Right renal pelvis (tissue), 4 donors: ENCODE measurements around the gene CAMK4. TPM values are rescaled to one million over a fixed set of nuclear protein-coding genes. Genes with fewer than 3 reads are reported as not detected.
A peak's percentile ranks its signal among the peaks of the same experiment; 100 is the strongest.
"Not testable (repeated sequence)": the region's sequence is repeated elsewhere in the genome, so short reads cannot be mapped to it uniquely, and the experiment has no call there.

Experiments used
- DNase-seq, 4 donors: peaks; one replicate each; pipeline ENCODE4 v3.0.0-alpha.2; 2013; ENCODE audit warnings: low read depth in 4 of 4, low spot score in 3 of 4, missing footprints in 1 of 4
- polyA plus RNA-seq, 4 donors: library from polyadenylated mRNA; unstranded; fragments of 120-200 nt; gene quantifications; one replicate each; pipeline ENCODE4 v1.2.1, GENCODE V29; 2013; ENCODE audit not compliant: insufficient read length in 4 of 4

The CAMK4 gene
- polyA plus RNA-seq, 4 donors: 5.3 to 6.8 (median 5.6) TPM

DNA sequence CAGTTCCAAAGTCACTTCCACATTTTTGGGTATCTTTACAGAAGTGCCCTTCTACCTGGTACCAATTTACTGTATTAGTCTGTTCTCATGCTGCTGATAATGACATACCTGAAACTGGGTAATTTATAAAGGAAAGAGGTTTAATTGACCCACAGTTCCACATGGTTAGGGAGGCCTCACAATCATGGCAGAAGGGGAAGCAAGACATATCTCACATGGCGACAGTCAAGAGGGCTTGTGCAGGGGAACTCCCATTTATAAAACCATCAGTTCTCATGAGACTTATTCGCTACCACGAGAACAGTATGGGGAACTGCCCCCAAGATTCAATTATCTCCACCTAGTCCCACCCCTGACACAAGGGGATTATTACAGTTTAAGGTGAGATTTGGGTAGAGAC, 185.9 kb downstream of the CAMK4 start:
- not testable (repeated sequence) for DNase-seq

DNA sequence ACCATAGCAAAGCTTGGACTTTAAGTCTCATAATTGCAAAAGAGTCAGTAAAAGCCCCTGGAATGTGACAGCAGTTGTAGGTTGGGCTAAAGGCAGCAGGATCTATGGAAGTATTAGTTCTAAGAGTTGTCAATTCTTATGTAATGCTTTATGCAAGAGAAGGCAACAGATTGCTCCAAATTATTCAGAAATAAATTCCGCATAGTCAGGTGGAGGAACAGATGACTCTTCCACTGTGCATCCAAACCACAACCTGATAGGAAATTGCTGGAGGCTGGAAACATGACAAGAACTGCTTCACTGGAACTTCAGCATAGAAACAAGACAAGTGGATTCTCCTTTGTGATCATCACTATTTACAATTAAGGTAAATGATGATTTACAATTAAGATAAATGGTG, 187.1 kb downstream of the CAMK4 start:
- DNase-seq: no peak

DNA sequence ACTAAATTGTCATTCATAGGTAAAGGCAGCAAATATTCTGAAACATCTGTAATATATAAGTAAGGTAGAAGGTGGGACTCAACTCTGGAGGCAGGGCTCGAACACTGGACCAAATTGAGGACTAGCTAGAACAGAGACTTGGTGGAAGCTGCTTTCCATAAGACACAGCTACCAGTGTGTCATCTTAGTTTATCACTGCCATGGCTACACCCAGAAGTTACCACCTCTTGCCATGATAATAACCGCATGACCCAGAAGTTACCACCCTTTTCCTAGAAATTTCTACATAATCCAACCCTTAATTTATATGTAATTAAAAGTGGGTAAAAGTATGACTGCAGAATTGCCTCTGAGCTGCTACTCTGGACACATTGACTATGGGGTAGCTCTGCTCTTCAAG, 188.4 kb downstream of the CAMK4 start:
- DNase-seq: no peak

DNA sequence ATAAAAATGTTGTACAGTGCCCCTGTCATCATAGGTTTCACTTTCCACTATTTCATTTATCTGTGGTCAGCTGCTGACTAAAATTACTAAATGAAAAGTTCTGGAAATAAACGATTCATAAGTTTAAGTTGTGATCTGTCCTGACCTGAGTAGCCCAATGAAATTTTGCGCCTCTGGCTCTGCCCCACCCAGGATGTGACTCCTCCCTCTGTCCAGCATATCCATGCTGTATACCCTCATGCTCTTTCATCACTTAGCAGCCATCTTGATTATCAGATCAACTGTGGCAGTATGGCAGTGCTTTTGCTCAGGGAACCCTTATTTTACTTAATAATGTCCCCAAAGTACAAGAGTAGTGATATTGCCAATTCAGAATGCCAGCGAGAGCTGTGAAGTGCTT, 190.9 kb downstream of the CAMK4 start:
- DNase-seq: no peak

DNA sequence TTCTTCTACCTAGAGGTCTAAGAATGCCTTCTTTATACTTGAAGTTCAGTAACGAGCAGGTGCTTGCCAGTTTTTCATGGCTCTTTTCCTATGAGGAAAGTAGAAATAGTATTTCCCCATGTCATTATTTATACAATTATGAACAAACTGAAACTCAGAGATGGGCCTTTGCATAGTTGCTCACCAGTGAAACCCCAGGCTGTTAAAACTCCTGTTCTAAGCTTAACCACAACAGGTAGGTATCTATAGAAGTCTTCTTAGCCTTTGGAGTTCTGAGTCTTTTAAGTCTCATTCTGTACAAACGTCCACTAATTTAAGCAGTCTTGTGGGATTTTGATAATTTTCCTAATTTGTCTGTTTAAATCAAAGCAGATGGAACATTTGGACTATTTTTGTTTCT, 198.1 kb downstream of the CAMK4 start:
- DNase-seq: no peak

DNA sequence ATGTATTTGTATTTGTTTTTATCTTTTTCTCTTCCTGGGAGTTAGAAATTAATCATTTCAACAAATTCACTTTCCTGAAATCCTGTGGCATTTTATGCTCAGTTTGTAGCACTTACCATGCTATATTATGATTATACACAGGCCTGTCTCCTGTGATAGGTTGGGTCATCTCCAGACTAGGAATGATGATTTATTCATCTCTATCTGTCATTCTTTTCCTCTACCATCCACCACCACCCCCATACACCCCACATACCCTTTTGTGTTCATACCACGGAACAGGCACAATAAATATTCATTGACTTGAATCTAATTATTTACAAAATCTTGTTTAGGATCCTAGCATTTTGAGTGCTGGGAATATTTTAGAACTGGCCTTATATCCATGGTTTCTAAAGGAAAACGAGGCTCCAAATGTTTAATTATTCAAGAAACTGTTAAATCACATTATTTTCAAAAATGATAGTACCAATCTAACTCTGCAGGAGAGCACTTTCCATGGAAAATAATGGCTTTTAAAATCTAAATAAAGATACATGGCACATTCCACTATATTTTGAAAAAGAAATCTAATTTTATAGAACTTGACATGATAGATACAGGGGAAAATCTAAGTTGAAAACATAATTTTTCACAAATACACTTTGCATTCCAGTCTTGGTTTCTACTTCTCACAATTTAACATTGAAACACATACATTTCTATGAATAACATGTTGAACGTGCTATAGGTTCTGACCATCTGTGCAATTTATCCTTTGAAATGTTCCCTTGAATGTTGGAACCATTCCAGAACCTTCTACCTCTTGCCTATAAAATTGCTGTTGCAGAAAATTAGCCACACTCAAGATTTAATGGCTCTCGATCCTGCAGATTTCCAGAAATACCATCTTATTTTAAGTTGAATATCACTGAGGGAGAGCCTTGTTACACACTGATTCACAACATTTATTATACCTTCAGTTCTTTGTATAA, 198.8 kb downstream of the CAMK4 start:
- DNase-seq: no peak

DNA sequence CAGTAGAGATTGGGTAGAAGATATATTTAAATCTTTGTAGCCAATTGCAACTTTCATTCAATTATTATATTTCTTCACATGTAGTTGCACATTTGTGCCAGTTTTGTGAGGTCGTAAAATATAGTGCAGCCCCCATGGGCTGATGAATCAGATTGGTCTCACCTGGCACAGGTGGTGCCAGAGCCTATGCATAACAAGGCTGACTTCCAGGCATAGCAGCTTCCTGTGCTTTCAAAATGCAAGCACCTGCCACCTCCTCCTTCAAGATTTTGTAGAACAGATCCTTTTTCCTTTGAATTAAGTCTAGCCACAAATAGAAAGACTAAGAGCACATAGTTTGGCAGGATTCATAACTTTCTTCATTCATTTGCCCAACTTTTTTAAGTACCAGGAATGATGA, 201.0 kb downstream of the CAMK4 start:
- no peak for DNase-seq

DNA sequence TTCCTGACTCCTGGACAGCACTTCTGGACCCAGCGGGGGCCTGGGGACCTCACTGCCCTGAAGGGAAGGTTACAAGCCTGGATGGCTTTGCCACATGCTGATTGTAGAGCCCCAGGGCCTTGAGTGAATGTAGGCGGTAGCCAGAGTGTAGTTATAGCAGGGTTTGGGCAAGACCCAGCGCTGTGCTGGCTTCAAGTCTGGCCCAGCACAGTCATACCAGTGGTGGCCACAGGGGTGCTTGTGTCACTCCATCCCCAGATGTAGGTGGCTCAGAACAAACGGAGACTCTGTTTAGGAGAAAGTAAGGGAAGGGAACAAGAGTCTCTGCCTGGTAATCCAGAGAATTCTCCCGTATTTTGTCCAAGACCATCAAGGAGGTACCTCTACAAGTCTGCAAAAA, 203.6 kb downstream of the CAMK4 start:
- no peak for DNase-seq

DNA sequence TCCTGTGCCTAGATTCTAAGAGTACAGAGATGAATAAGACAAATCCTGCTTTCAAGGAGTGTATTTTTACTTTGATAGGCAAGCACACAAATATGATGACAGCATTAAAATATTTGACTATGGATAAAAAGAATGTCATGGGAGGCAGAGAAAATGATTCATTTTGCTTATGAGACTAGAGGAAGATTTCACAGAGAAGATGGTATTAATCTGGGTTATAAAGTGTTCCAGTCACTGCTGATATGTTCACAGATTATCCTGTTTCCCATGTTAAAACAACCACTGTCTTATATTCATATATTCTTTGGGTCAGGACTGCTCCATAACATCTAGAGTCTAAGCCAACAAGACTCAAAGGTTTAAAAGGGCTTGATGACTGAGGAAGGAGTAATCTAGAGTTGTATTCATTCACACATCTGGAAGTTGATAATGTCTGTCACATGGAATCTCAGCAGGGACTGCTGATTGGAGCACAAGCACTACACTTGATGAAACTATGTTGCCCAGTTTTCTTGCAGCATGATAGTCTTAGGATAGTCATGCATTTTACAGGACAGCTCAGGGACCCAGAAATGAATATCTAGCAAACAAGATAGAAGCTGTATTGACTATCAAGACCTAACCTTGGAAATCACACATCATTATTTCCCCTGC, 208.8 kb downstream of the CAMK4 start:
- no peak for DNase-seq

DNA sequence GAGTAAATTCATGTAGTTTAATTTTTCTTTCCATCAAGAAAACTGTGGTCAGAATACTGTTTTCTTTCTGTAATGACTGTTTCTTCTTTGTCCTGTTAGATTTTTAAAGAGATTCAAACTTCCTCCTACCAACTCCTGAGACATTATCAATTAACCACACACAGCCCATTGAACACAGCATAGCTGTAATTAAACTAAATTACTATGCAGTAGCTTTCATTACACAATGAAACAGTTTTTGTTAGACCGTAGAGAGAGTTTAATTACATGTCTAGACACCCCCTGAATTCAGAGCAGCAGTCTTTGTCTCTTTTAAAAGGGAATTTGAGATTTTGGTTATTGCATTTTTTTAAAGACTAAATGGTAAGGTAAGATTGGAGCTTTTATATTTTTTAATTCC, 210.6 kb downstream of the CAMK4 start:
- DNase-seq: no peak

DNA sequence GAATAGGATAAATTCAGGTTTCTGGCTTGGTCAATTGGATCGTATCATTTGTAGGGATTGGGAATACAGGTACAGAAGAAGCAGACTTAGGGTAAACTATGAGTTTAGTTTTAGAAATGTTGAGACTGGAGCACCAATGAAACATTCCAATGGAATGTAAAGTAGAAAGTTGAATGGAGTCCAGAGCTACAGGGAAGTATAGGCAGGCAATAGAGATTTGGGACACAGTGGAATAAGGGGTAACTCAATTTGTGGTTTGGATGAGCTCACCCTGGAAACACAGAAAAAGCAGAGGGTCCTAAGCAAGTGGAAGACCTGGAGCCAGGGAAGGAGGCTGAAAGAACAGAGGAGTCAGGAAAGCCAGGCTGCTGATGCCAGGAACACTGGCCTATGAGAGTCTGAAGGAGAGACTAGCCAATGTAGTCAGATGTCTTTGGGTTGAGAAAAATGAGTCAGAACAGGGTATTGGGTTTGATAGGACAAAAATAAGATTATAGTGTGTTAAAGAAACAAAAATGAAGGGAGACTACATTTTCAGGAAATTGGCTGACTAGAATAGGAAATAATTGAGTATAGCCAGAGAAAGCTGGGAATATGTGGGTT, 215.4 kb downstream of the CAMK4 start:
- DNase-seq: no peak

DNA sequence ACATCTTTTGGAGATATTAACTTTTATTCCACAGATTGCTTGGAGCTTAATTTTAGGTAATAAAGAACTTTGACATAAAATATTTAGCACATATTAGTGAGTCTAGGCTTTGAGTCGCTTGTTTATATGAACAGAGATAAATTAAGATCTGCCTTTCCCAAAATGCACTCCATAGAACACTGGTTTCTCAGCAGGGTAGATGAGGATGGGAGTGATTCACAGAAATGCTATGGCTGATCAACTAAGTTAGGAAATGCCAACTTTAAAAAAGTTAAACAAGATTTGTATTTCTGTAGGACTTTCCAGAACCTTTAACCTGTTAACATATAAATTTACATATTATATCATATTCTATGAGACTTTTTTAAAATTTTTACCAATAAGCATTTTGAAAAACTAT, 222.9 kb downstream of the CAMK4 start:
- no peak for DNase-seq

DNA sequence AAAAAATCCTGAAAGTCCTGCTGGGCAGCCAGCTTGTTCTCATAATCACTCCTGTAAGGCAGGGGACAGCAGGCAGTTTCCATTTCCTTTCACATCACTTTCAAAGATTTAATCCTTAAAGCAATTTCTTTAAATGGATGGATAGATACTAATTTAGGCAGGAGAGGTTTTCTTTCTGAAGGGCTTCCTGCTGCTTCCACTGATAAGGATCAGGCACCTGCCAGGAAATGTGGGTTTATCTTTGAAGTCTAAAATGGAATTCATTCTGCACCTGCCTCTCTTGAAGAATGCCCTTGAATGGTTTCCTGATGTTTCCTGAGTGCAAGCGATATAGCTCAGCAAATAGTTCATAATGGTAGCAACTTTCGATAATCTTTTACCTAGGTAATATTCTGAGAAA, 223.6 kb downstream of the CAMK4 start:
- DNase-seq: no peak

DNA sequence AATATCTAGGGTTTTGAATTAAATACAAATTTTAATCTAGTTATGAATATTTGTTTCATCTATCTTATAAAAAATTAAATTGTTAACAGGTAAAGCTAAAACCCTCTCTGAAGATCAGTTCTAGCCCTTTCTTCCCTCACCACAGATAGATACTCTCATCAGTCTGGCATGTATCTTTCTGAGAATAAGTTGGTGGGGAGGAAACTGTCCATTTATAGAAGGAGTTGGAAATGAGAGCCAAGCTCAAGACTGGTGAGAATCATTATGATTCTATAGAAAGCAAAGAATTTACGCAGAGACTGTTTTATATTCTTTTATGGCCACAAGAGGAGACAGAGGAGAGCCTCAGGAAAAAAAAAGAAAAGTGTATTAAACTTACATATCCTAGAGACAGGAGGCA, 229.1 kb downstream of the CAMK4 start:
- DNase-seq: no peak

DNA sequence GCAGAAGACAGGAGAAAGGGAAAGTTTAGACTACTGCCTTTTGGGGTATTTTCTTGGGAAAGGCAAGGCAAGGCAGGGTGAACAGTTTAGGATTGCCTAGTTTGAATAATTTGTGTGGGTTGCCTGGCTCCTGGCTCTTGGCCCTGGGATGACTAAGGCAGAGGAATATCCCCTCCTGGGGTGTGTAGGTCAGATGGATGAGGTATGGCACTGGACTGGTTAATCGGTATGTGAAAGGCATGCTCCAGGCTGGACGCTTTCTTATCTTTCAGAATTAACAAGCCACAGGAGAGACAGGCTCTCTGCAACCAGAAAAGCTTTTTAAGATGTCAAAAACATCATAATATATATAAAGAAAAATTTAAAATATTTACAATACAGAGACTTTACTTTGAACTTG, 229.6 kb downstream of the CAMK4 start:
- DNase-seq: no peak

DNA sequence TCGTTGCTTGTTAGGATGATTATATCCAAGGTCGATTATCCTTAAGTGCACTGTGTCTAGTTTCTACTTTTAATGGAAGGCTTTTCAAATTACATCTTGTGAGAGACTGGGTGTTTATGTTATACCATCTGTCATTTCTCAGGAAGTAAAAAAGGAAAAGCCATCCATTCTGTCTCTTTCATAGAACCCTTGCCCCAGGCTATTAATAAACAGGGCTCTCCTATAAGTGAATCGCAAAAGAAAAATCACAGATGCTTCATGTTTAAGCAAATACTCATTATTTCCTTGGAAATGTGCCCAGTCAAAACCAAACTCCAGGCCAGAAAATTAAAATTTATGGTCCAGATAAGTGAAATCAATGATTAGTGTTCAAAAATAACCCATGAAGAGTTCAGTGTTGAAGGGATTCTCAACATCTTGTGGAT, 230.0 kb downstream of the CAMK4 start:
- DNase-seq: peak in 3 of 4 donors; percentile 27 to 47 (median 39)

DNA sequence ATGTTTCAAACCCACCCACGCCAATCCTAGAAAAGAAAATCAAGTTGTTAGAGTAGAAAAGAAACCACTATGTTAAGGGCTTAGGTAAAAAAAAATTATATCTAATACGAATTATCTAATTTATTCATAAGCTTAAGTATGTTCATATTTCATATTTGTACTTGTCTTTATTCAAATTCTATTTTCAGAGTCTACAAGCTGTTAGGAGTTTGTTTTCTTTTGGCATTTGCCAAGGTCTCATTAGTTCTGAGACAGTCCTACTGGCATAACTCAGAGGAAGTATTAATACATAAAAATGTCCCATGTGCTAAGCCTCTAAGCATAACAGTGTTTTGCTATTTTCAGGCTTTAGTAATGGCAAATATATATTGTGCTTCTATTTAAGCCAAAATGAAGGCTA, 230.6 kb downstream of the CAMK4 start:
- DNase-seq: peak in 1 of 4 donors; percentile 19

DNA sequence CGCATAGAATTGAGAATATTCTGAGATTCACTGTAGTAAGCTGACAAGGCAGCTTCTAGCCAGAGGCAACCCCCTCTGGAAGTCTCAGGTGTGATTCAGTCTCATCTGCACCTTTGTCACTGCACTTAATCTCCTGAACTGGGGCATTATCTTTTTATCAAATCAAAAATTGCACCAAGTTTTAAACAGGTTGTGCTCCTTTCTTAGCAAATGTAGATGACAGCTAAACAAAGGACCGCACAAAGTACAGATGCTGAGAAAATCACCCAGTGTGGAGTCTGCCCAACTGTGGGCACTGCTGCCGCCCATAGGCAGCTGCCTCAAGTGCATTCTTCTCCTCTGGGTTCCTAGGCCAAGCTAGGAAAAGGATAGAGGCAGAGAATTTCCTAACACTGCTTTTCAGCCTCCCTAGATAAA, 237.1 kb downstream of the CAMK4 start:
- no peak for DNase-seq

DNA sequence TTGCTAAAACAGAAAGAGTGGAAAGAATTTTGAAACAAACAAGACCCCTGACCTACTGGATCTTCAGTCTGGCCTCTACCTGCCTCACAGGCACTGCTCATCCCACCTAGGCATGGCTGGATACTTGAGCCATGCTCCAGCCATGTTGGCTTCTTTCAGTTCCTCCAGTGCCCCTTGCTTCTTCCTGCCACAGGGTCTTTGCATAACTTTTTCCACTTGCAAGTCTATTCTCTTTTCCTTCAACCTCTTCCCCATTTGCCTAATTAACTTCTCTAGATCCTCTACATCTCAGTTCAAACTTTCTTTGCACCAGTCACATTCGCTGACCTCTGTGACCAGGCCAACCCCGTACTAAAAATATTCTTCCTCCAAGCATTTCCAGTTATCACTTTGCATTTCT, 237.8 kb downstream of the CAMK4 start:
- no peak for DNase-seq

DNA sequence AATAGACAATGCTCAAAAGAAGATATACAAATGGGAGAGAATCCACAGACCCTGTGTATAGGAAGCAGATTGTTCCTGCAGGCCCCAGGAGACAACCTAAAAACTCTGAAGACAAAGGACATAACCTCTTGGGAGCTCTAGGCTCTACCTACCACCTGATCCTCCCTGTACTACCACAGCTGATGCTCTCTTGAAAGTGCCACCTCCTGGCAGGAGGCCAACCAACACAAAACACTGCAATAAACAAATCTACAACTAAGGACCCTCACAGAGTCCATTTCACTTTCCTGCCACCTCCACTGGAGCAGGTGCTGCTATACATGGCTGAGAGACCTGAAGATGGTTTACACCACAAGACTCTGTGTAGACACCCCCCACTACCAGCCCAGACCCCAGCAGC, 239.1 kb downstream of the CAMK4 start:
- no peak for DNase-seq

DNA sequence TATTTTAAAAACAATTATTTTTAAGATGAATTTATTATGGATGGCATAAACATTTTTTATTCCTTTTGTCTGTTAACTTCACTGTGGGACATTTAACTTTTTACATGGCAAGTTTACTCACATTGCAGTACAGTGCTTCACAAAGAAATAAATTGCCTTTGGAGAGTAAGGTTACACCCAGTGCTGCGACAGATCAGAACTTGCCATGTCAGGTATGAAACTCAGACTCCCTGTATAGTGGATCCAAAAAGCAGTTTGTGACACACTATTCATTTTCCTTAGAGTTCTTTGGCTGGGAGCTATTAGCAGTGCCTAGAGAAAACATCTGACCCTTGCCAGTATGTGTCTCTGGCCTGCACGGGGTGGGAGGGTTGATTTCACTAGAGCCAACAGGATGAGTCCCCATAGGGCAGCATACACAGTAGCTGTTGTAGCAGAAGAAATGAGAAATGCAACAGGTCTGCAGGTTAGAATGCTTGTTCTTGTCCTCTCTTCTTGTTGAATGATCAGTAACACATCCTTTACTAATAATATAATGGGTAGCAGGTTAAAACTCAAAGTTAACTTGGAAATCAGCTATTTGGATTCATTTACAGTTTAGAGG, 245.2 kb downstream of the CAMK4 start:
- DNase-seq: no peak
